ENCODE measurements around the gene MPRIP.

The MPRIP gene

GRCh38 chr17:17121162-17121561, 78.9 kb downstream of the MPRIP start:
- TF ChIP-seq CTCF (IDR thresholded peaks at IDR 0.05; ENCODE audit: control insufficient read depth, extremely low read depth, insufficient read depth): peak; percentile 47
- no peak overlapping the region for H3K4me3 ChIP-seq (ENCODE audit: low read depth, low read length)
- DNase-seq (ENCODE audit: low read depth): no peak

- no peak for TF ChIP-seq CTCF (IDR thresholded peaks at IDR 0.05; ENCODE audit: control insufficient read depth, extremely low read depth, insufficient read depth)
- no peak for DNase-seq (ENCODE audit: low read depth)
- no peak overlapping the region for H3K4me3 ChIP-seq (ENCODE audit: low read depth, low read length)
Measured at GRCh38 chr17:17122781-17123483, 80.7 kb downstream of the MPRIP start.

DNA sequence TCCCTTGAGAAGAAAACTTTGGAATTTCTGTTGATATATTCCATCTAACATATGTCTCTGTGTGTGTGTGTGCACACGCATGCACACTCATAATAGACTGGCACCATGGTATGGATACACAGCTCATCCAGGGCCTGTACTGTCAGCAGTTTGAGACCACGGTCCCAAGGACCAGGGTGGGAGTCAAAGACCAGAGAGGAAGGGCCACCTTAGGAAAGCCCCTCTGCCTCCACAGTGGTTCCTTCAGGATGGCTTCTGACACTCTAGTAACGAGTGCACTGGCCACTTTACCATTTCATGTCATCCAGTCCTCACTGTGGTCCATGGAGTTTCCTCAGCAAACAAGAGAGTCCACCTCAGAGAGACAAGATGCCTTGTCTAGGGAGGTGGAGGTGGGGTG, 82.1 kb downstream of the MPRIP start:
- H3K4me3 ChIP-seq (ENCODE audit: low read depth, low read length): no peak overlapping the region
- DNase-seq (ENCODE audit: low read depth): no peak
- TF ChIP-seq CTCF (IDR thresholded peaks at IDR 0.05; ENCODE audit: control insufficient read depth, extremely low read depth, insufficient read depth): no peak

GRCh38 chr17:17125136-17126084, 83.2 kb downstream of the MPRIP start:
- DNase-seq (ENCODE audit: low read depth): no peak
- no peak for TF ChIP-seq CTCF (IDR thresholded peaks at IDR 0.05; ENCODE audit: control insufficient read depth, extremely low read depth, insufficient read depth)
- H3K4me3 ChIP-seq (ENCODE audit: low read depth, low read length): no peak overlapping the region

GRCh38 chr17:17126131-17127110, 84.2 kb downstream of the MPRIP start:
- H3K4me3 ChIP-seq (ENCODE audit: low read depth, low read length): no peak overlapping the region
- TF ChIP-seq CTCF (IDR thresholded peaks at IDR 0.05; ENCODE audit: control insufficient read depth, extremely low read depth, insufficient read depth): no peak
- DNase-seq (ENCODE audit: low read depth): no peak

DNA sequence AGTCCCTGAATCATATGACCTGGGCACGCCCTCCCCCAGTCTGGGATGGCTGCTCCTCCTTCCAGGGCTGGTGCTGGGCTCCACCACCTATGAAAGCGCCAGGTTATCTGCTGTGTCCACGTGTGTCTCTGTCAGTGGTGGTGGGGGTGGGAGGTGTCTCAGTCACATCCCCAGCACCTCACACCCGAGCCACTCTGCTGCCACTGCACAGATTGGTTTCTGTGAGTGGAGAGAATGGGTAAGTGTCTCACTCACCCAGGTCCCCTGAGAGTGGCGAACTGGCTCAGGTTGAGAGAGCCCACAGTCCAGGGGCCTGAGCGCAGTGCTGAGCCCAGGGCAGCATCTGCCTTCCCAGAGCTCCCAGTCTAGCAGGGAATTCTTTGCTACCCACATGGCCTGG, 84.9 kb downstream of the MPRIP start:
- H3K4me3 ChIP-seq (ENCODE audit: low read depth, low read length): no peak overlapping the region
- DNase-seq (ENCODE audit: low read depth): no peak
- TF ChIP-seq CTCF (IDR thresholded peaks at IDR 0.05; ENCODE audit: control insufficient read depth, extremely low read depth, insufficient read depth): no peak

All from LNCaP clone FGC (cell line).